Measurements from ENCODE around the gene ABLIM2.

Gene ABLIM2

GRCh38 chr4:7993671-7994070, 164.9 kb downstream of the ABLIM2 start:
- no peak for DNase-seq

DNA sequence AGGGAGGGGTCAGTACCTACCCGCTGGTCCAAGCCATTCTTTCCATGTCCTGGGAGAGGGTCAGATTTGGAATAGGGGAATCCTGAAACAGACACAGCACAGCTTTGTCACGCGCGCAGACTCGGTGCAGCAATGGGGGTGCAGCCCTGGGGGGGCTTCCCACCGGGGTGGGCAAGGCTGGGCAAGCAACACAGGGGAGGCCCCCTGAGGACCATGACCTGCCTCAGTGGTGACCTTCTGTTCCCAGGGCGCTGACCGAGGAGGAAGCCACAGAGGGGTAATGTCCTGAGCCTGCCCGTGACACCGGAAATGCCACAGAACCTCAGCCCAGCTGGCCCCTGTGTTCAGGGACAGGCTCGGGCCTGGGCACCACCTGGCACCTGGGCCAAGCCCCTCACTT, 165.8 kb downstream of the ABLIM2 start:
- DNase-seq = no peak

DNA sequence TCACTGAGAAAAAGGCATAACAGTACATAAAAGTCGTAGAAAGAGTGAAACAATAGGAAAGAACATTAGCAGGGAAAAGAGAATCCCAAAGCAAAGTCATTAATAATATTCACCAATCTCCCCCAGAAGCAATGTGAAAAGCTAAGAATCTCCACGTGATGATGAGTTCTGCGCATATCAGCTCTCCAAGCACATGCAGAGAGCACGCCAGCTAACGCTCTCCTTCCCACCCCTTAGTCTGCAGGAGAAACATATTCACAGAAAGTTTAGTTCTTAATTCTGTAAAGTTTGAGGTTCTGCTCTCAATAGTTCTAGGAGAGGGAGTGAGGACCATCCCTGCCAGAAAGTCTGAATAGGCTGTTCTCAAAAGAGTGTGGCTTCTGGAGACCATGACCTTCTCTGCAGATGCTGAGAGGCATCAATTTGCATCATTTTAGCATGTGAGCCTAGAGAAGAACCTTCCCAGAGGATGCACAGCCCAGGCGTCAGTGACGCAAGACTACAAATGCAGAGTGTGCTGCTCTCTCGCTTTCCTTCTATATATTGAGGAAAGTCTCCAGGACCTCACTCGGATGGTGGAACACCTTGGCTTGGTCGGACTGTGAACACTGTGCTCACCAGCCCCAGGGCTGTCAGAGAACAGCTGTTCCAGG, 167.7 kb downstream of the ABLIM2 start:
- DNase-seq = no peak

DNA sequence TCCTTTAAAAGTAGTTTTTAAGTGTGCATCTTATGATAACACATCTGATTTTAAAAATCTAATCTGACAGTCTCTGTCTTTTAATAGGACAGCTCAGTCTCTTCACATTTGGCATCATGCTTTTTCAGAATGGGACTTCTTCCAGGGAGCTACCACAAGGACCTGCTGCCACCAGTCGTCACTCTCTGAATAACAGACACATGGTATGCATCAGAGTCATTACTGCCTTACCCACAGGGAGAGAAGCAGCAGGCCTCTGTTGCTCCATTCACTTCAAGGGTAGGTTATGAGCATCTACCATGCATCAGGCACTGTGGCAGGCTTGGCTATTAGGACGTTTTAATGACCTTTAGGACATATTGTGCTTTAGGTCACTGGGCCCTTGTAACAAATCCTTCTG, 169.0 kb downstream of the ABLIM2 start:
- DNase-seq = no peak

DNA sequence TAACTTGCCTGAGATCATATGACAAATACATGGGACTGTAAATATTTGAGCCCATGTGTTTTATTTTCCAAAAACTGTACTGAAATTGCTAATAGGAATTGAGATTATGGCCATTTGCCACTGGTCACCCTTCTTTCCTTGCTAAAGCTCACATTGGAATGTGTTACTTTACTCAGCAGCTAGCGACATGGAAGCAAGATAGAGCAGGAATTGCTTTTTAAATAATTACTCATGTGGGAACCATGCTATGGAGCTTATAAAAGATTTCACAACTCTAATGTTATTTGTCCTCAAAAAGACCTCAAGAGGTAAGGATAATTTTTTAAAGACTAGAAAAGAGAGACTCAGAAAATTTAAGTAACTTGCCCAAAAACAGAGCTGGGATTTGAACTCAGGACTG, 170.2 kb downstream of the ABLIM2 start:
- no peak for DNase-seq

GRCh38 chr4:7987148-7987989, 171.2 kb downstream of the ABLIM2 start:
- DNase-seq = no peak

- no peak for DNase-seq
These were observed 172.6 kb downstream of the ABLIM2 start for GRCh38 chr4:7985891-7986441.

DNA sequence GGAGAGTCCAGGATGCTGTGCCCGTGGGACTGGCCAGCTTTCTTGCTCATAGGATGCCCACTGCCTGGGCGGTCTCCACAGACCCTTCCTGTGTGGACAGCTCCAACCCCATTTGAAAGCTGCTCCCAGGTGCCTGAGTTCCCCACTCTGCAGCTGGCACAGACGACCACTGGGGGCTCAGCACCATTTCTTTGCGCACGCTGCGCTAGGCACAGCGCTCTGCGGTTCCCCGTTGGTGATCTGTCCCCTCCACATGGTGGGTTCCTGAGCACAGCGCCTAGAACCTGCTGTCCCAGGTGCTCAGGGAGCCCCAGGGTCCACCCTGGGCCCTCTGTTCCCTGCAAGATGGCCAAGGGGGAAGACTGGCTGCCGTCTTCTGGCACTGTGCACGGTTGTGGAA, 173.5 kb downstream of the ABLIM2 start:
- DNase-seq = no peak

- no peak for DNase-seq
These were observed 174.2 kb downstream of the ABLIM2 start for GRCh38 chr4:7984286-7984925.

DNA sequence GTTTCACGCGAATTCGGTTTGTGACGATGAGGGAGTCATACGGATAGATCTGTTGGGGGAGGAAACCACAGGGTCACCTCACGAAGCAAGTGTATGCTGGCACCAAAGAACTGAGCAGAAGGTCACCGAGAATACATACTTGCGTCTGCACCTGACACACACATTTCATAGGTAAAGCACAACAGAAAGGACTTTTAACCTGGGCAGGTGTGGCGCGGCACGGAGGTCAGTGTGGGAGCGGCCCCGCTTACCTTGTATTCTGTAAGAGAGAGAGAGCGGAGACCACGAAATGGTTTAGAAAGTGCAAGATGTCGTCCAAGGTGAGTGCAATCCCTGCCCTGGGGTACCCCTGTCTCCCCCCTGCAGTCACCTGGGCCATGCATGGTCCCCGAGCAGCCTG, 175.3 kb downstream of the ABLIM2 start:
- DNase-seq = no peak

GRCh38 chr4:7981738-7982394, 176.7 kb downstream of the ABLIM2 start:
- no peak for DNase-seq

DNA sequence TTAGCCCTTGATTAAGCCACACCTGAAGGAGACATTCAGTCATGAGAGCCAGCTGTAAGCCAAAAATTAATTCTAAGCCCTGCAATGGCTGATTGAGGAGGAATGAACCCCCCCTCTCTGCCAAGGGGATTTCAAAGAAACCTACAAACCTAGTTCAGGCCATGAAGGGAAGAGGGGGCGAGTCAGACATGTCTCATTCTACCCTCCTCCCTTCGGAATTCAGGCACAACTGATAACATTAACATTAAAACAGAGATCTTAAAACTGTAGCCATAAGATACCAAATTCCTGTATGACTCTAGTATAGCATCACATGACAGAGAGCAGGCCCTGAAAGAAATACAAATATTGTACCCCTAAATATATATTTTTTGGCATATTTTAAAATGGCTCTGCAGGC, 178.6 kb downstream of the ABLIM2 start:
- no peak for DNase-seq

DNA sequence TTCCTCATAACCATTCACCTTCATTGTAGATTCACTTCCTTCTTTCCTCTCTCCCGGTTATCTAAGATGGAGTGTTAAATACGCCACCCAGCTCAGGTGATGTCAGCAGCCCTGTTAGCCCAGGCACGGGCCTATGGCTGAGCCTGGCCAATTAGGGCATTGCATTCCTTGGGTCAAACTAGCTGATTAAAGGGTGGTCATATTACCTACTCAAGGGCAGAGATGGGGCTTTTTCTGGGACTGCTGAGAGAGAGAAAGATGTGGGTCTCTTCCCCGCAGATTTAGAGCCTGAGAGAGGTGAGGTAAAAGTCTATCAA, 179.0 kb downstream of the ABLIM2 start:
- DNase-seq = no peak

- no peak for DNase-seq
These were observed 179.5 kb downstream of the ABLIM2 start for GRCh38 chr4:7978907-7979651.

DNA sequence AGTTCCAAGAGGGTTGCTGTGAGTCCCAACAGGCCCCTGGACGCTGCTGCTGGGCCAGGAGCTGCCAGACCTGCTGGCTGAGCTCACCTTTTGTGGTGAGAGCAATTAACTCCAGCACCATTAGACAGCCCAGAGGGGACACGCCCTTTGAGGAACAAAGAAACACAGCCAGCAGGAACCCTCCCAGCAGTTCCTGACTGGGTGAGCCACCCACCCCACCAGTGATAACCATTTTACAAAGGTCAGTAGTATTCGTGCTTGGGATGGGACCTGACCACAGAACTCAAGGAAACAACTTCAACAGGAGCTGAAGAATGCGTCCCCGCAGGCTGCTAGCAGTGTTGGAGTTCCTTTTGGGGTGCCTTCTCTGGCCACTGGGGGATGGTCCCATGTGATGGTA, 180.1 kb downstream of the ABLIM2 start:
- DNase-seq = no peak

DNA sequence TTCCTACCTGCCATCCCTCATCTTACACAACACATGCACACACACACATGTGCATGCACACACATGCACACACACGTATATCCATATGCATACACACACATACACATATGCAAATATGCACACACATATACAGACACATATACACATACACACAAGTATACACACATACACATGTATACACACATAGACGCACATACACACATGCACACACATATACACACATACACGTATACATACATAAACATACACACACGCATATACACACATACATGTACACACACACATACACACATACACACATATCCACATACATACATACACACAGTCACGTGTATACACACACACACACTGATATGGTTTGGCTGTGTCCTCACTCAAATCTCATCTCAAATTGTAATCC, 182.0 kb downstream of the ABLIM2 start:
- no peak for DNase-seq

DNA sequence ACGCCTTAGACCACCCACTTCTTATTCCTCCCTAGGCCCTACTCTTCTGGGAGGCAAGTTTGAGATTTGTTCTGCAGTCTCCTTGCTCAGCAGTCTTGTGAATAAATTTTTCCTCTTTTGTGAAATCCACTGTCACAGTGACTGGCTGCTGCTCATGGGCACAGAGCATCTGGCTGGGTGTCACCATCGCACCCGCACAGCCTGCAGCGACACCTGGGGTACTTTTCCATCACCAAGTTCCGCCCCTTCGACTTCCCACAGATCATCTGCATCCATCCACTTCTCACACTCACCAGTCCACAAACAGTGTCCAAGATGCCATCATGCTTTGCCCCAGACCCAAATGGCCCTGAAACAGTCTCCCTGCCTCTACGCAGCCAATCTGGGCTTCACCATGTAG, 182.6 kb downstream of the ABLIM2 start:
- no peak for DNase-seq

GRCh38 chr4:7974425-7974824, 184.2 kb downstream of the ABLIM2 start:
- no peak for DNase-seq

- no peak for DNase-seq
These were observed 185.1 kb downstream of the ABLIM2 start for GRCh38 chr4:7973545-7973981.

DNA sequence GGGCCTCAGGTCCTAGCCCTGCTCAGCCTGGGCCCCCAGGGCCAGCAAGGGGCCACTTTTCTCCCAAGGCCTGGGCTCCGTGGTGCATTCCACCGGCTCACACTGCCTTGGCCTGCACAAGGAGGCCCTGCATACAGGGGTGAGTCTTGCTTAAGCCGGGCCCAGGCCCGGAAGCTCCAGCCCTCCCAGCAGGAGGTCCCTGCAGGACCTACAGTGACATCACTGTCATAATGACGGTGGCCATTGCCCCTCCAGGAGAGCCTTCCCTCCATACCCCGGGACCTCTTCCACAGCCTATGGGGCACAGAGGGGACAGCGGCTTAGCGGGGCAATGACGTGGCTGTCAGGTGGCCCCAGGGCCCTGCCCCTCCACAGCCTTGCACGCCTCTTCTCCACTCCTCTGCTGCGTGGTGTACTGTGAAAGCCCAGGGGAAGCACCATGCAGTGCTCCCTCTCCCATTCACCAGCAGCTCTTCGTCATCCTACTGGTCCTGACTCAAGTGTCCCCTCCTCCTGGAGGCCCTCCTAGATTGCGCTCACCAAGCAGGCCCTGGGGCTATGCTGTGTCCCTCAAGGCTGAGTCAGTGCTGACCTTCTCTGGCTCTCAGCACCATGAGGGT, 186.6 kb downstream of the ABLIM2 start:
- DNase-seq = no peak

GRCh38 chr4:7971159-7971631, 187.4 kb downstream of the ABLIM2 start:
- no peak for DNase-seq

DNA sequence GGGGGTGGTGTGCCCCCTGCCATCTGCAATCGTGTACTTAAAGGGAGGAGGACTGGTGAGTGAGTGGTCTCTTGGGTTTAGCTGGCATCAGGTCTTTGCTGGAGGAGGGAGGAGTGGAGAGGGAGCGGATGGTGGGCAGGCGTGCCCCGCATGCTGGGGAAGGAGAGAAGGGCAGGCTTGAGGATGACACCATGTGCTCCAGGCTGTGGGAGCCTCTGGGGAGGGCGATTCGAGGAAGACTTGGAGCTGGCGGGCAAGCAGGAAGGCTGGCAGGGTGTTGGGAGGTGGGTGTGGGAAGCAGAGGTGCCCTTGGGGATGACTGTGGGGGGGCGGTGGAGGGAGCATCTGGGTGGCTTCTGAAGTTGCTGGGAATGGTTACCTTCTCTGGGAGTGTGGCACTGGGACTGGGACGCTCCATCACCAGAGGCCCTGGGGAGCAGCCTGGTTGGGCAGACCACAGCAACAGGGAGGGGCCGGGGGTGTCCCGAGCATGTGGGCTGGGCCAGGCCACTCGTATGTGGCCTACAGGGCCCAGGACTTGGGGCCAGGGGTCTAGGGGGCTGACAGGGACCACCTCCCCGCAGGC, 188.2 kb downstream of the ABLIM2 start:
- DNase-seq = no peak

Data from NCI-H446 treated with DMSO at 0.1 percent for 48 hours (cell line).